Neural crest cell (in vitro differentiated cells): Measurements from ENCODE around the gene AGPAT1. TPM values are rescaled to one million over a fixed set of nuclear protein-coding genes. Genes with fewer than 3 reads are reported as not detected.

Source experiments
- DNase-seq: peaks from one replicate; pipeline ENCODE4 v3.0.0; 2021; ENCODE audit warnings: low read depth, mixed read lengths, low spot score
- H3K27ac Mint-ChIP-seq: one replicate; pipeline ENCODE4 v1.8.0; 2021; ENCODE audit warnings: mild to moderate bottlenecking, mixed read lengths; ENCODE audit not compliant: unreplicated experiment
- H3K27me3 Mint-ChIP-seq: 2 replicates; pipeline ENCODE4 v1.8.0; 2021; ENCODE audit warnings: low read depth, mild to moderate bottlenecking, mixed read lengths
- H3K36me3 Mint-ChIP-seq: 2 replicates; pipeline ENCODE4 v1.8.0; 2021; ENCODE audit warnings: low read depth, mild to moderate bottlenecking, mixed read lengths
- H3K4me1 Mint-ChIP-seq: 2 replicates; pipeline ENCODE4 v1.8.0; 2021; ENCODE audit warnings: mixed read lengths
- H3K4me3 Mint-ChIP-seq: one replicate; pipeline ENCODE4 v1.8.0; 2021; ENCODE audit warnings: mild to moderate bottlenecking, mixed read lengths
- H3K9me3 Mint-ChIP-seq: 2 replicates; pipeline ENCODE4 v1.8.0; 2021; ENCODE audit warnings: mixed read lengths
- CTCF ChIP-seq: fragments of 200-600 bp; sonication (generic); conservative IDR thresholded peaks from 2 replicates; pipeline ENCODE4 v1.5.0; 2021; ENCODE audit warnings: antibody characterized with exemption, mild to moderate bottlenecking
- total RNA-seq: library from RNA; stranded (reverse); gene quantifications from 2 replicates; pipeline ENCODE4 v1.2.1, GENCODE V29; 2021

AGPAT1 gene
- total RNA-seq, 1 donor from 2014 or later: 88.9 TPM

GRCh38 chr6:32181148-32181702 is 5.3 kb upstream of the AGPAT1 start:
- H3K27ac Mint-ChIP-seq: no peak overlapping the region
- TF ChIP-seq CTCF: no peak
- no peaks in the 10 kb centered on the region for H3K9me3 Mint-ChIP-seq
- peaks cover 6% of the 10 kb centered on the region for H3K27me3 Mint-ChIP-seq
- H3K4me1 Mint-ChIP-seq: peaks cover 53% of the 10 kb centered on the region
- H3K36me3 Mint-ChIP-seq: peaks cover 7% of the 10 kb centered on the region
- H3K4me3 Mint-ChIP-seq: peak overlapping the region; percentile 76
- no peak for DNase-seq

GRCh38 chr6:32179766-32180405 is 4.0 kb upstream of the AGPAT1 start:
- H3K27me3 Mint-ChIP-seq: peaks cover 6% of the 10 kb centered on the region
- peak overlapping the region; percentile 76 for H3K4me3 Mint-ChIP-seq
- TF ChIP-seq CTCF: no peak
- H3K27ac Mint-ChIP-seq: no peak overlapping the region
- no peaks in the 10 kb centered on the region for H3K9me3 Mint-ChIP-seq
- peaks cover 51% of the 10 kb centered on the region for H3K4me1 Mint-ChIP-seq
- no peak for DNase-seq
- H3K36me3 Mint-ChIP-seq: peaks cover 4% of the 10 kb centered on the region

GRCh38 chr6:32178547-32179440 is 2.9 kb upstream of the AGPAT1 start:
- TF ChIP-seq CTCF: no peak
- no peak for DNase-seq
- Mint-ChIP-seq H3K27me3 (peaks cover 6% of the 10 kb centered on the region), H3K27ac (peak overlapping the region; percentile 98), H3K9me3 (no peaks in the 10 kb centered on the region), H3K4me3 (peak overlapping the region; percentile 98), H3K36me3 (peaks cover 4% of the 10 kb centered on the region), H3K4me1 (peaks cover 60% of the 10 kb centered on the region)

- Mint-ChIP-seq H3K4me3 (peak within 1 kb of the TSS; percentile 98), H3K9me3 (no peaks in the 10 kb centered on the region), H3K27ac (peak within 1 kb of the TSS; percentile 98), H3K36me3 (peaks cover 4% of the 10 kb centered on the region), H3K27me3 (peaks cover 6% of the 10 kb centered on the region), H3K4me1 (peaks cover 63% of the 10 kb centered on the region)
- DNase-seq: peak; percentile 90
- TF ChIP-seq CTCF: no peak
Observed at GRCh38 chr6:32177788-32178546, 2.1 kb upstream of the AGPAT1 start, which contains the start of gene RNF5. Gene RNF5 (plus strand): TSS chr6:32178405. CDS start chr6:32178512, 107 bp downstream.

- Mint-ChIP-seq H3K4me3 (peak overlapping the region; percentile 98), H3K36me3 (peaks cover 4% of the 10 kb centered on the region), H3K9me3 (no peaks in the 10 kb centered on the region), H3K27ac (peak overlapping the region; percentile 98), H3K4me1 (peaks cover 67% of the 10 kb centered on the region), H3K27me3 (peaks cover 6% of the 10 kb centered on the region)
- no peak for TF ChIP-seq CTCF
- DNase-seq: no peak
Observed at GRCh38 chr6:32177183-32177787, 1.4 kb upstream of the AGPAT1 start.
